Neural cell (in vitro differentiated cells): ENCODE results near the gene CHTF8. TPM values are rescaled to one million over a fixed set of nuclear protein-coding genes. Genes with fewer than 3 reads are reported as not detected.

ENCODE experiments used
- H2AFZ ChIP-seq: fragments of 200-600, 300-800 bp; sonication (generic), shearing (Covaris generic); 2 replicates; pipeline ENCODE4 v1.6.0; 2014; ENCODE audit warnings: low read depth, mild to moderate bottlenecking, antibody characterized with exemption, low read length, moderate library complexity
- H3F3A ChIP-seq: fragments of 200-600 bp; shearing (Covaris generic); 2 replicates; pipeline ENCODE4 v1.6.1; 2016; ENCODE audit warnings: mild to moderate bottlenecking, moderate library complexity, mixed read lengths, antibody characterized with exemption, low read length; ENCODE audit not compliant: insufficient read depth, poor library complexity, severe bottlenecking
- H3K27ac ChIP-seq: fragments of 200-600, 300-800 bp; sonication (generic), shearing (Covaris generic); 2 replicates; pipeline ENCODE4 v1.5.1; 2014; ENCODE audit warnings: mild to moderate bottlenecking, low read length, moderate library complexity
- H3K27me3 ChIP-seq: fragments of 300-800, 200-600 bp; sonication (generic), shearing (Covaris generic); 2 replicates; pipeline ENCODE4 v1.6.0; 2014; ENCODE audit warnings: mild to moderate bottlenecking, low read depth, low read length, moderate library complexity; ENCODE audit not compliant: insufficient read depth
- H3K36me3 ChIP-seq: fragments of 300-800, 200-600 bp; sonication (generic), shearing (Covaris generic); 2 replicates; pipeline ENCODE4 v1.5.1; 2014; ENCODE audit warnings: mild to moderate bottlenecking, antibody characterized with exemption, low read length, moderate library complexity; ENCODE audit not compliant: insufficient read depth
- H3K4me2 ChIP-seq: fragments of 300-800, 200-600 bp; sonication (generic), shearing (Covaris generic); 2 replicates; pipeline ENCODE4 v1.6.0; 2014; ENCODE audit warnings: mild to moderate bottlenecking, low read length
- H3K4me3 ChIP-seq: fragments of 300-800, 200-600 bp; sonication (generic), shearing (Covaris generic); 2 replicates; pipeline ENCODE4 v1.5.1; 2014; ENCODE audit warnings: mild to moderate bottlenecking, low read length, moderate library complexity
- H3K79me2 ChIP-seq: fragments of 200-600 bp; shearing (Covaris generic); replicated peaks from 2 replicates; pipeline ENCODE4 v1.6.0; 2014; ENCODE audit warnings: mild to moderate bottlenecking, low read length, moderate library complexity; ENCODE audit not compliant: insufficient read depth
- H3K9ac ChIP-seq: fragments of 300-800, 200-600 bp; sonication (generic), shearing (Covaris generic); 2 replicates; pipeline ENCODE4 v1.6.1; 2016; ENCODE audit warnings: mild to moderate bottlenecking, low read length, mixed read lengths
- H3K9me2 ChIP-seq: fragments of 200-600 bp; shearing (Covaris generic); 2 replicates; pipeline ENCODE4 v1.6.1; 2016; ENCODE audit warnings: mild to moderate bottlenecking, low read length, mixed read lengths; ENCODE audit not compliant: insufficient read depth
- H3K9me3 ChIP-seq: fragments of 200-600, 300-800 bp; sonication (generic), shearing (Covaris generic); 2 replicates; pipeline ENCODE4 v1.6.1; 2016; ENCODE audit warnings: mild to moderate bottlenecking, mixed run types, low read length, moderate library complexity, mixed read lengths
- H4K20me1 ChIP-seq: fragments of 200-600 bp; shearing (Covaris generic); 2 replicates; pipeline ENCODE4 v1.6.1; 2016; ENCODE audit warnings: mild to moderate bottlenecking, mixed run types; ENCODE audit not compliant: insufficient read depth
- CTCF ChIP-seq: fragments of 450-650 bp; IDR thresholded peaks from 2 replicates; pipeline ENCODE4 v1.5.1; 2014; ENCODE audit warnings: antibody characterized with exemption, mild to moderate bottlenecking, moderate library complexity; ENCODE audit not compliant: poor library complexity, severe bottlenecking
- EP300 ChIP-seq: fragments of 450-650 bp; conservative IDR thresholded peaks from 2 replicates; pipeline ENCODE4 v1.6.1; 2014; ENCODE audit warnings: antibody characterized with exemption, mild to moderate bottlenecking, moderate library complexity; ENCODE audit not compliant: poor library complexity, severe bottlenecking
- EZH2 ChIP-seq: fragments of 200-600, 300-800 bp; shearing (Covaris generic), sonication (generic); IDR thresholded peaks from 2 replicates; pipeline ENCODE4 v1.6.1; 2014; ENCODE audit warnings: antibody characterized with exemption, low read length, borderline replicate concordance, mild to moderate bottlenecking; ENCODE audit not compliant: insufficient read depth, poor library complexity, severe bottlenecking
- MXI1 ChIP-seq: fragments of 450-650 bp; conservative IDR thresholded peaks from 2 replicates; pipeline ENCODE4 v1.6.1; 2014; ENCODE audit warnings: antibody characterized with exemption, mild to moderate bottlenecking; ENCODE audit not compliant: poor library complexity, severe bottlenecking
- POLR2AphosphoS5 ChIP-seq: IDR thresholded peaks from 2 replicates; pipeline ENCODE4 v1.6.1; 2012
- RAD21 ChIP-seq: fragments of 450-650 bp; conservative IDR thresholded peaks from 2 replicates; pipeline ENCODE4 v1.6.1; 2014; ENCODE audit warnings: antibody characterized with exemption, mild to moderate bottlenecking, moderate library complexity
- SMC3 ChIP-seq: fragments of 450-650 bp; conservative IDR thresholded peaks from 2 replicates; pipeline ENCODE4 v1.6.1; 2014; ENCODE audit warnings: antibody characterized with exemption, mild to moderate bottlenecking, moderate library complexity; ENCODE audit not compliant: poor library complexity
- TAF1 ChIP-seq: IDR thresholded peaks from 2 replicates; pipeline ENCODE4 v1.6.1; 2012; ENCODE audit warnings: low read depth
- polyA plus RNA-seq: library from polyadenylated mRNA; depleted of rRNA; stranded (reverse); fragments of >200 nt; gene quantifications from 2 replicates; pipeline ENCODE4 v1.2.3, GENCODE V29; 2014
- TF ChIP-seq, protein P1 (sequence below): IDR thresholded peaks from 2 replicates; pipeline ENCODE4 v1.6.1; 2012; ENCODE audit warnings: borderline replicate concordance

CHTF8 gene
- polyA plus RNA-seq, 1 donor from 2014 or later = 109 TPM

GRCh38 chr16:69084289-69084688 lies 48.1 kb downstream of the CHTF8 start:
- Histone ChIP-seq H2AFZ (no peak overlapping the region), H3K9me3 (no peaks in the 10 kb centered on the region), H3K27me3 (no peaks in the 10 kb centered on the region), H3K79me2 (no peaks in the 10 kb centered on the region), H3K9ac (no peak overlapping the region), H3F3A (no peaks in the 10 kb centered on the region), H3K9me2 (no peaks in the 10 kb centered on the region), H3K4me2 (no peak overlapping the region), H3K27ac (no peak overlapping the region), H3K36me3 (no peaks in the 10 kb centered on the region), H3K4me3 (no peak overlapping the region), H4K20me1 (no peaks in the 10 kb centered on the region)
- TF ChIP-seq EZH2 (no peak), TAF1 (no peak), SMC3 (no peak), EP300 (no peak), POLR2AphosphoS5 (no peak), MXI1 (no peak), RAD21 (no peak), CTCF (no peak)
- TF ChIP-seq, protein P1, sequence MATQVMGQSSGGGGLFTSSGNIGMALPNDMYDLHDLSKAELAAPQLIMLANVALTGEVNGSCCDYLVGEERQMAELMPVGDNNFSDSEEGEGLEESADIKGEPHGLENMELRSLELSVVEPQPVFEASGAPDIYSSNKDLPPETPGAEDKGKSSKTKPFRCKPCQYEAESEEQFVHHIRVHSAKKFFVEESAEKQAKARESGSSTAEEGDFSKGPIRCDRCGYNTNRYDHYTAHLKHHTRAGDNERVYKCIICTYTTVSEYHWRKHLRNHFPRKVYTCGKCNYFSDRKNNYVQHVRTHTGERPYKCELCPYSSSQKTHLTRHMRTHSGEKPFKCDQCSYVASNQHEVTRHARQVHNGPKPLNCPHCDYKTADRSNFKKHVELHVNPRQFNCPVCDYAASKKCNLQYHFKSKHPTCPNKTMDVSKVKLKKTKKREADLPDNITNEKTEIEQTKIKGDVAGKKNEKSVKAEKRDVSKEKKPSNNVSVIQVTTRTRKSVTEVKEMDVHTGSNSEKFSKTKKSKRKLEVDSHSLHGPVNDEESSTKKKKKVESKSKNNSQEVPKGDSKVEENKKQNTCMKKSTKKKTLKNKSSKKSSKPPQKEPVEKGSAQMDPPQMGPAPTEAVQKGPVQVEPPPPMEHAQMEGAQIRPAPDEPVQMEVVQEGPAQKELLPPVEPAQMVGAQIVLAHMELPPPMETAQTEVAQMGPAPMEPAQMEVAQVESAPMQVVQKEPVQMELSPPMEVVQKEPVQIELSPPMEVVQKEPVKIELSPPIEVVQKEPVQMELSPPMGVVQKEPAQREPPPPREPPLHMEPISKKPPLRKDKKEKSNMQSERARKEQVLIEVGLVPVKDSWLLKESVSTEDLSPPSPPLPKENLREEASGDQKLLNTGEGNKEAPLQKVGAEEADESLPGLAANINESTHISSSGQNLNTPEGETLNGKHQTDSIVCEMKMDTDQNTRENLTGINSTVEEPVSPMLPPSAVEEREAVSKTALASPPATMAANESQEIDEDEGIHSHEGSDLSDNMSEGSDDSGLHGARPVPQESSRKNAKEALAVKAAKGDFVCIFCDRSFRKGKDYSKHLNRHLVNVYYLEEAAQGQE = no peak

- H3K4me2 ChIP-seq = no peak overlapping the region
- no peaks in the 10 kb centered on the region for H3K79me2 ChIP-seq
- no peaks in the 10 kb centered on the region for H3F3A ChIP-seq
- H3K4me3 ChIP-seq = no peak overlapping the region
- no peak for TF ChIP-seq RAD21
- no peak for TF ChIP-seq CTCF
- TF ChIP-seq SMC3 = no peak
- TF ChIP-seq POLR2AphosphoS5 = no peak
- TF ChIP-seq MXI1 = no peak
- TF ChIP-seq EP300 = no peak
- no peak for TF ChIP-seq EZH2
- no peak for TF ChIP-seq TAF1
- TF ChIP-seq, protein P1 = no peak
- H3K27ac ChIP-seq = no peak overlapping the region
- H3K27me3 ChIP-seq = no peaks in the 10 kb centered on the region
- no peaks in the 10 kb centered on the region for H3K9me2 ChIP-seq
- no peak overlapping the region for H2AFZ ChIP-seq
- no peaks in the 10 kb centered on the region for H3K9me3 ChIP-seq
- no peak overlapping the region for H3K9ac ChIP-seq
- H4K20me1 ChIP-seq = no peaks in the 10 kb centered on the region
- no peaks in the 10 kb centered on the region for H3K36me3 ChIP-seq
These were observed 49.0 kb downstream of the CHTF8 start for GRCh38 chr16:69083306-69083941.
